ENCODE data around the gene PLCH2.

DNA sequence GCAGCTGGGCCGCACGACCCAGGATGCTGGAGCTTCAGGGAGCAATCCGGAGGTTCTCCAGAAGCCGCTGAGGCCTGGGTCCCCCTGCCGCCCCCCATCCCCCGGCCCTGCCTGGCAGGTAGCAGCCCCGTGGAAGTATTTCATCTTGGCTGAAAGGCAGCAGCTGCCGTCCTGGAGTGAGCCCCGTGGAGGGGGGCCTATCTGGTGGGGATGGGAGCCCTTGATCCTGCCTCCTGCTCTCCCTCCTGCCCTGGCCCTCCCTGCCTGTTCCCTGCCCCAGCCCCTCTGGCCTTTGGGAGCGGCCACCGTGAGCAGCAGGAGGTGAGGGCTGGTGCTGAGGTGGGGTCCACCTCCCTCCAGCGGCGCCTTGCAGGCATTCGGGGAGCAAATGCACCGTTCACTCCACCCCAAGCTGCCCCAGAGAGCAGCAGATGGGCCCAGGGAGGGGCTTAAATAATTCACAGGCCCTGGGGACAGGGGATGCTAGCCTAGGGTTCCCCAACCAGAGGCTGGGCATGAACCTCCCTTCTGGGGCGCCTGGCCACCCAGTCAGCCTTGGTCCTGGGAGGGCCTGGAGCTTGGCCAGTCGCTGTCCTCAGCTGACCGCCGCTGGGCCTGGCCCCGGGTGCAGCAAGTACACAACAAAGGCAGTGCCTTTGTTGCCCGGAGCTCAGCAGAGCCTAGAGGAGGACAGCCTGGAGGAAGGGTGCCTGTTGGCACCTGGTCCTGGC lies 23.7 kb upstream of the PLCH2 start:
- TF ChIP-seq, protein P1, sequence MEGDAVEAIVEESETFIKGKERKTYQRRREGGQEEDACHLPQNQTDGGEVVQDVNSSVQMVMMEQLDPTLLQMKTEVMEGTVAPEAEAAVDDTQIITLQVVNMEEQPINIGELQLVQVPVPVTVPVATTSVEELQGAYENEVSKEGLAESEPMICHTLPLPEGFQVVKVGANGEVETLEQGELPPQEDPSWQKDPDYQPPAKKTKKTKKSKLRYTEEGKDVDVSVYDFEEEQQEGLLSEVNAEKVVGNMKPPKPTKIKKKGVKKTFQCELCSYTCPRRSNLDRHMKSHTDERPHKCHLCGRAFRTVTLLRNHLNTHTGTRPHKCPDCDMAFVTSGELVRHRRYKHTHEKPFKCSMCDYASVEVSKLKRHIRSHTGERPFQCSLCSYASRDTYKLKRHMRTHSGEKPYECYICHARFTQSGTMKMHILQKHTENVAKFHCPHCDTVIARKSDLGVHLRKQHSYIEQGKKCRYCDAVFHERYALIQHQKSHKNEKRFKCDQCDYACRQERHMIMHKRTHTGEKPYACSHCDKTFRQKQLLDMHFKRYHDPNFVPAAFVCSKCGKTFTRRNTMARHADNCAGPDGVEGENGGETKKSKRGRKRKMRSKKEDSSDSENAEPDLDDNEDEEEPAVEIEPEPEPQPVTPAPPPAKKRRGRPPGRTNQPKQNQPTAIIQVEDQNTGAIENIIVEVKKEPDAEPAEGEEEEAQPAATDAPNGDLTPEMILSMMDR (IDR thresholded peaks at IDR 0.05) = no peak
- TF ChIP-seq POLR2A (IDR thresholded peaks at IDR 0.05) = no peak
